KMS-11 (cell line): Measurements from ENCODE around the gene FBXO28.
A peak's percentile ranks its signal among the peaks of the same experiment; 100 is the strongest.

ENCODE experiments used
- H2AFZ ChIP-seq: fragments of 200-600 bp; sonication (generic); 2 replicates; pipeline ENCODE4 v1.6.1; 2016; ENCODE audit warnings: antibody characterized with exemption, mixed run types, low read depth
- H3K27ac ChIP-seq: fragments of 200-600 bp; sonication (generic); 2 replicates; pipeline ENCODE4 v1.6.1; 2016; ENCODE audit warnings: mild to moderate bottlenecking, mixed run types
- H3K27me3 ChIP-seq: fragments of 200-600 bp; sonication (generic); 2 replicates; pipeline ENCODE4 v1.6.1; 2017; ENCODE audit warnings: mild to moderate bottlenecking, low read depth, mixed run types, moderate library complexity; ENCODE audit not compliant: insufficient read depth
- H3K36me3 ChIP-seq: fragments of 200-600 bp; sonication (generic); 2 replicates; pipeline ENCODE4 v1.6.1; 2017; ENCODE audit warnings: mild to moderate bottlenecking, mixed run types; ENCODE audit not compliant: insufficient read depth
- H3K4me1 ChIP-seq: fragments of 200-600 bp; sonication (generic); 2 replicates; pipeline ENCODE4 v1.6.1; 2016; ENCODE audit warnings: mild to moderate bottlenecking, low read depth, mixed run types; ENCODE audit not compliant: poor library complexity, severe bottlenecking
- H3K4me2 ChIP-seq: fragments of 200-600 bp; sonication (generic); 2 replicates; pipeline ENCODE4 v1.7.0; 2016; ENCODE audit warnings: mild to moderate bottlenecking, mixed run types
- H3K4me3 ChIP-seq: fragments of 200-600 bp; sonication (generic); IDR thresholded peaks from 2 replicates; pipeline ENCODE4 v1.6.1; 2017; ENCODE audit warnings: low read depth, low read length, mixed read lengths; ENCODE audit not compliant: insufficient read depth
- H3K79me2 ChIP-seq: fragments of 200-600 bp; sonication (generic); 2 replicates; pipeline ENCODE4 v1.6.1; 2016; ENCODE audit warnings: low read depth, mixed run types; ENCODE audit not compliant: insufficient read depth
- H3K9ac ChIP-seq: fragments of 200-600 bp; sonication (generic); 2 replicates; pipeline ENCODE4 v1.6.1; 2016; ENCODE audit warnings: mild to moderate bottlenecking, mixed run types
- H4K20me1 ChIP-seq: fragments of 200-600 bp; sonication (generic); 2 replicates; pipeline ENCODE4 v1.6.1; 2016; ENCODE audit warnings: mild to moderate bottlenecking, mixed run types; ENCODE audit not compliant: insufficient read depth
- TF ChIP-seq, protein P1 (sequence below): fragments of 200-600 bp; sonication (generic); conservative IDR thresholded peaks from 2 replicates; pipeline ENCODE4 v1.6.1; 2017; ENCODE audit warnings: low read depth, mild to moderate bottlenecking, antibody characterized with exemption, low read length, moderate library complexity, mixed read lengths

The FBXO28 gene

DNA sequence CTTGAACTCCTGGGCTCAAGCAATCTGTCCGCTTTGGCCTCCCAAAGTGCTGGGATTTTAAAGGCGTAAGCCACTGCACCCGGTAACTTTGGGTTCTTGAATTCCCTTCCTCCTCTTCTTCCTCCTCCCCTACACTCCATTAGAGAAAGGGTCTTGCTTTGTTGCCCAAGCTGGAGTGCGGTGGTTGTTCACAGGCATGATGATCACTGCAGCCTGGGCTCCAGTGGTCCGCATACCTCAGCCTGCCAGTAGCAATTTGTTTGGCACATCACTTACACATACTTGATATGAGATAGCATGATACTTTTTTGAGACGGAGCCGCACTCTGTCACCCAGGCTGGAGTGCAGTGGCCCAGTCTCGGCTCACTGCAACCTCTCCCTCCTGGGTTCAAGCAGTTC lies 71.3 kb downstream of the FBXO28 start:
- Histone ChIP-seq H3K79me2 (peaks cover 67% of the 10 kb centered on the region), H3K4me3 (no peak overlapping the region), H3K36me3 (no peaks in the 10 kb centered on the region), H3K27ac (no peak overlapping the region), H3K4me1 (peaks cover 29% of the 10 kb centered on the region), H2AFZ (no peak overlapping the region), H3K27me3 (no peaks in the 10 kb centered on the region), H4K20me1 (peaks cover 12% of the 10 kb centered on the region; the same call in 1 of the 2 replicates), H3K9ac (no peak overlapping the region), H3K4me2 (peak overlapping the region; percentile 58; the same call in 1 of the 2 replicates)
- TF ChIP-seq, protein P1, sequence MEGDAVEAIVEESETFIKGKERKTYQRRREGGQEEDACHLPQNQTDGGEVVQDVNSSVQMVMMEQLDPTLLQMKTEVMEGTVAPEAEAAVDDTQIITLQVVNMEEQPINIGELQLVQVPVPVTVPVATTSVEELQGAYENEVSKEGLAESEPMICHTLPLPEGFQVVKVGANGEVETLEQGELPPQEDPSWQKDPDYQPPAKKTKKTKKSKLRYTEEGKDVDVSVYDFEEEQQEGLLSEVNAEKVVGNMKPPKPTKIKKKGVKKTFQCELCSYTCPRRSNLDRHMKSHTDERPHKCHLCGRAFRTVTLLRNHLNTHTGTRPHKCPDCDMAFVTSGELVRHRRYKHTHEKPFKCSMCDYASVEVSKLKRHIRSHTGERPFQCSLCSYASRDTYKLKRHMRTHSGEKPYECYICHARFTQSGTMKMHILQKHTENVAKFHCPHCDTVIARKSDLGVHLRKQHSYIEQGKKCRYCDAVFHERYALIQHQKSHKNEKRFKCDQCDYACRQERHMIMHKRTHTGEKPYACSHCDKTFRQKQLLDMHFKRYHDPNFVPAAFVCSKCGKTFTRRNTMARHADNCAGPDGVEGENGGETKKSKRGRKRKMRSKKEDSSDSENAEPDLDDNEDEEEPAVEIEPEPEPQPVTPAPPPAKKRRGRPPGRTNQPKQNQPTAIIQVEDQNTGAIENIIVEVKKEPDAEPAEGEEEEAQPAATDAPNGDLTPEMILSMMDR = no peak

DNA sequence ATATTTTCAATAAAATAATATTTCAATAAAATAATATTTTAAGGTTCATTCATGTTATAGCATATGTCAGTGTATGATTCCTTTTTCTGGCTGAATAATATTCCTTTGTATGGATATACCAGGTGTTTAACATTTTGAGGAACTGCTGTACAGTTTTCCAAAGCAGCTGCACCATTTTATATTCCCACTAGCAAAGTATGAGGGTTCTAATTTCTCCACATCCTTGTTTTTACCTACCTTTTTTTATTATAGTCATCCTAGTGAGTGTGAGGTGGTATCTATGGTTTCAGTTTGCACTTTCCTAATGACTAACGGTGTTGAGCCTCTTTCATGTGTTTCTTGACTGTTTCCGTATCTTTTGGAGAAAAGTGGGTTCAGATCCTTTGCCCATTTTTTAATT lies 74.4 kb downstream of the FBXO28 start:
- H3K36me3 ChIP-seq = 0 out of 2 replicates have a peak, but pooled peaks cover 6% of the 10 kb centered on the region
- peaks cover 20% of the 10 kb centered on the region for H3K4me1 ChIP-seq
- H3K4me3 ChIP-seq = no peak overlapping the region
- TF ChIP-seq, protein P1 = no peak
- no peak overlapping the region for H2AFZ ChIP-seq
- H3K27ac ChIP-seq = no peak overlapping the region
- H3K79me2 ChIP-seq = peaks cover 69% of the 10 kb centered on the region
- no peak overlapping the region for H3K4me2 ChIP-seq
- H3K9ac ChIP-seq = no peak overlapping the region
- H4K20me1 ChIP-seq = peaks cover 12% of the 10 kb centered on the region; the same call in 1 of the 2 replicates
- no peaks in the 10 kb centered on the region for H3K27me3 ChIP-seq

DNA sequence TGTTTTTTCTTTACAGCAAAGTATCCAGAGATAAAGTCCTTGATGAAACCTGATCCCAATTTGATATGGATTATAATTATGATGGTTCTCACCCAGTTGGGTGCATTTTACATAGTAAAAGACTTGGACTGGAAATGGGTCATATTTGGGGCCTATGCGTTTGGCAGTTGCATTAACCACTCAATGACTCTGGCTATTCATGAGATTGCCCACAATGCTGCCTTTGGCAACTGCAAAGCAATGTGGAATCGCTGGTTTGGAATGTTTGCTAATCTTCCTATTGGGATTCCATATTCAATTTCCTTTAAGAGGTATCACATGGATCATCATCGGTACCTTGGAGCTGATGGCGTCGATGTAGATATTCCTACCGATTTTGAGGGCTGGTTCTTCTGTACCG lies 75.7 kb downstream of the FBXO28 start:
- Histone ChIP-seq H3K4me2 (no peak overlapping the region), H4K20me1 (peaks cover 12% of the 10 kb centered on the region; the same call in 1 of the 2 replicates), H3K4me1 (peaks cover 20% of the 10 kb centered on the region), H3K4me3 (no peak overlapping the region), H3K9ac (no peak overlapping the region), H3K27me3 (no peaks in the 10 kb centered on the region), H3K36me3 (0 out of 2 replicates have a peak, but pooled peaks cover 6% of the 10 kb centered on the region), H3K27ac (no peak overlapping the region), H3K79me2 (peaks cover 59% of the 10 kb centered on the region), H2AFZ (no peak overlapping the region)
- TF ChIP-seq, protein P1 = no peak

DNA sequence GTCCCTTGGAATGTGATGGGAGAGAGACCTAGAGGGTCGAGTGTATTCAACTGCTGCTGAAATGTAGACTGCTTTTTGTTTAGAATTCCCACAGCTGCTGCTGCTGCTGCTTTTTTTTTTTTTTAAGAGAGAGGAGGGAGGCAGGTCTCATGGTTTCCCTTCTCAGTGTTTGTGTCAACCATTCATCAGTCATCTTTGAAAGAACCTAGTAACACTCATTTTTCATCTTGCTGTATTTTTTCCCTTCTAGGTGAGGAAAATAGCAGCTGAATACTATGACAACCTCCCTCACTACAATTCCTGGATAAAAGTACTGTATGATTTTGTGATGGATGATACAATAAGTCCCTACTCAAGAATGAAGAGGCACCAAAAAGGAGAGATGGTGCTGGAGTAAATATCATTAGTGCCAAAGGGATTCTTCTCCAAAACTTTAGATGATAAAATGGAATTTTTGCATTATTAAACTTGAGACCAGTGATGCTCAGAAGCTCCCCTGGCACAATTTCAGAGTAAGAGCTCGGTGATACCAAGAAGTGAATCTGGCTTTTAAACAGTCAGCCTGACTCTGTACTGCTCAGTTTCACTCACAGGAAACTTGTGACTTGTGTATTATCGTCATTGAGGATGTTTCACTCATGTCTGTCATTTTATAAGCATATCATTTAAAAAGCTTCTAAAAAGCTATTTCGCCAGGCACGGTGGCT lies 78.3 kb downstream of the FBXO28 start:
- TF ChIP-seq, protein P1 = no peak
- H3K4me1 ChIP-seq = peaks cover 5% of the 10 kb centered on the region
- 0 out of 2 replicates have a peak, but pooled peaks cover 6% of the 10 kb centered on the region for H3K36me3 ChIP-seq

More for the DNA sequence above, 78.3 kb downstream of the FBXO28 start:
- Histone ChIP-seq H2AFZ (no peak overlapping the region), H3K9ac (no peak overlapping the region), H3K27me3 (no peaks in the 10 kb centered on the region), H3K4me3 (no peak overlapping the region), H4K20me1 (peaks cover 12% of the 10 kb centered on the region; the same call in 1 of the 2 replicates), H3K27ac (no peak overlapping the region), H3K79me2 (peaks cover 32% of the 10 kb centered on the region), H3K4me2 (no peak overlapping the region)
